SIG-M5 treated with dmso at 0.1 percent for 504 hours (cell line): ENCODE results near the gene LSR.
"Not testable (repeated sequence)": the region's sequence is repeated elsewhere in the genome, so short reads cannot be mapped to it uniquely, and the experiment has no call there.

ENCODE experiments used
- DNase-seq: peaks from one replicate; lab custom pipeline; 2025; ENCODE audit not compliant: unreplicated experiment; lab: John Stamatoyannopoulos, UW

LSR gene

GRCh38 chr19:35284153-35285094 is 35.6 kb downstream of the LSR start:
- DNase-seq: no peak

GRCh38 chr19:35285095-35285449 is 36.3 kb downstream of the LSR start:
- no peak for DNase-seq

GRCh38 chr19:35285465-35285864 is 36.7 kb downstream of the LSR start:
- DNase-seq: not testable (repeated sequence)

GRCh38 chr19:35286101-35286500 is 37.3 kb downstream of the LSR start:
- DNase-seq: not testable (repeated sequence)

GRCh38 chr19:35287713-35288112 is 38.9 kb downstream of the LSR start:
- DNase-seq: no peak

GRCh38 chr19:35288331-35288730 is 39.5 kb downstream of the LSR start:
- no peak for DNase-seq

- no peak for DNase-seq
These were observed 40.1 kb downstream of the LSR start for GRCh38 chr19:35288906-35289305.

GRCh38 chr19:35290381-35291127 is 41.8 kb downstream of the LSR start:
- no peak for DNase-seq

- DNase-seq: no peak
These were observed 42.5 kb downstream of the LSR start for GRCh38 chr19:35291259-35291658.

GRCh38 chr19:35291916-35292315 is 43.1 kb downstream of the LSR start, which contains the start of gene MAG:
Gene MAG, plus strand, starts transcription at chr19:35292161. Its CDS starts 3,248 bp downstream, at chr19:35295409.
- DNase-seq: no peak

- no peak for DNase-seq
These were observed 43.9 kb downstream of the LSR start for GRCh38 chr19:35292421-35293362.

GRCh38 chr19:35293363-35293739 is 44.5 kb downstream of the LSR start:
- no peak for DNase-seq

GRCh38 chr19:35293808-35294207 is 45.0 kb downstream of the LSR start:
- no peak for DNase-seq

- no peak for DNase-seq
These were observed 45.5 kb downstream of the LSR start for GRCh38 chr19:35294328-35294727.

- DNase-seq: no peak
These were observed 46.3 kb downstream of the LSR start for GRCh38 chr19:35294859-35295791.

GRCh38 chr19:35295792-35296462 is 47.1 kb downstream of the LSR start:
- DNase-seq: no peak

- no peak for DNase-seq
These were observed 48.1 kb downstream of the LSR start for GRCh38 chr19:35296644-35297514.

- DNase-seq: no peak
These were observed 48.7 kb downstream of the LSR start for GRCh38 chr19:35297515-35297848.

GRCh38 chr19:35297922-35298321 is 49.1 kb downstream of the LSR start:
- DNase-seq: no peak
